H1 (cell line): ENCODE data around the gene AKAP12. TPM values are rescaled to one million over a fixed set of nuclear protein-coding genes. Genes with fewer than 3 reads are reported as not detected.

Experiments used
- ATF3 ChIP-seq: IDR thresholded peaks from 2 replicates; pipeline ENCODE4 v1.6.1; 2011; ENCODE audit warnings: low read depth, mild to moderate bottlenecking, low read length; ENCODE audit not compliant: insufficient read depth
- KDM1A ChIP-seq: fragments of 200-600, 300-600 bp; sonication (generic); IDR thresholded peaks from 2 replicates; pipeline ENCODE4 v1.7.1; 2016; ENCODE audit warnings: mild to moderate bottlenecking, low read length, borderline replicate concordance
- POLR2A ChIP-seq, 2 experiments: IDR thresholded peaks; 1 replicate in 1 of 2; 2 replicates in 1 of 2; pipeline ENCODE4 v1.6.1; 2011; ENCODE audit warnings: low read depth in 2 of 2, low read length in 2 of 2, mild to moderate bottlenecking in 2 of 2; ENCODE audit errors: control extremely low read depth in 1 of 2
- POLR2AphosphoS5 ChIP-seq: IDR thresholded peaks from 2 replicates; pipeline ENCODE4 v1.6.1; 2011; ENCODE audit warnings: low read depth, low read length
- USF2 ChIP-seq: IDR thresholded peaks from 2 replicates; pipeline ENCODE4 v1.6.1; 2011; ENCODE audit warnings: low read length, improper control_type of control experiment
- polyA plus RNA-seq, 7 experiments: library from polyadenylated mRNA; depleted of rRNA in 3 of 7; stranded (reverse) in 5 of 7; unstranded in 2 of 7; fragments of >200 nt in 5 of 7; fragments of 200-250 nt in 2 of 7; gene quantifications; 1 replicate in 5 of 7; 2 replicates in 1 of 7; 4 replicates in 1 of 7; pipeline versions ENCODE4 v1.2.1 to v1.2.3, GENCODE V29; 2011 to 2013; ENCODE audit warnings: missing spikeins in 2 of 7, mixed read lengths in 2 of 7
- total RNA-seq: library from RNA; stranded (reverse); fragmentation: NEBNext Ultra II Directional; extraction: Animal tissue kit (Norgen Biotek cat#: 25700); gene quantifications from 2 replicates; pipeline ENCODE4 v1.2.1, GENCODE V29; 2021

AKAP12 gene
- total and polyA plus RNA-seq, 2 of the 8 experiments (the other 6 are each of a cell fraction or from before 2014, with no cell fraction given): 14.6 to 79.2 TPM

GRCh38 chr6:151391471-151392413, 152.0 kb downstream of the AKAP12 start, which contains the start of gene ZBTB2 (continued):
- no peak for TF ChIP-seq ATF3
- TF ChIP-seq POLR2AphosphoS5: peak; percentile 49; the same call in 1 of the 2 replicates
- TF ChIP-seq POLR2A (IDR thresholded peaks at IDR 0.05; ENCODE audit: control extremely low read depth in 1 of 2, low read depth in 2 of 2, low read length in 2 of 2): peak; percentile 23 to 70
- peak; percentile 44; the same call in 1 of the 2 replicates for TF ChIP-seq USF2
- TF ChIP-seq KDM1A: no peak
